Esophagus squamous epithelium (tissue), 5 donors: ENCODE measurements around the gene PCDHGA1. TPM values are rescaled to one million over a fixed set of nuclear protein-coding genes. Genes with fewer than 3 reads are reported as not detected.
A peak's percentile ranks its signal among the peaks of the same experiment; 100 is the strongest.
"Not testable (repeated sequence)": the region's sequence is repeated elsewhere in the genome, so short reads cannot be mapped to it uniquely, and the experiment has no call there.

Source experiments
- DNase-seq: peaks from one replicate; lab custom pipeline; 2025; lab: John Stamatoyannopoulos, UW
- H3K27ac ChIP-seq, 4 donors: fragments of 200-600 bp; sonication (generic); one replicate each; pipeline ENCODE4 v1.5.1; 2016 to 2019; ENCODE audit warnings: mild to moderate bottlenecking in 1 of 4
- H3K27me3 ChIP-seq, 4 donors: fragments of 200-600 bp; sonication (generic); 1 replicate in 3 of 4; 2 replicates in 1 of 4; pipeline versions ENCODE4 v1.5.1 to v1.6.0; 2017 to 2021; ENCODE audit warnings: antibody characterized with exemption in 1 of 4
- H3K36me3 ChIP-seq, 3 donors: fragments of 200-600 bp; sonication (generic); one replicate each; pipeline ENCODE4 v1.5.1; 2016 to 2019
- H3K4me1 ChIP-seq, 3 donors: fragments of 200-600 bp; sonication (generic); one replicate each; pipeline ENCODE4 v1.5.1; 2017 to 2019
- H3K4me3 ChIP-seq, 4 donors: fragments of 200-600 bp; sonication (generic); 1 replicate in 3 of 4; 2 replicates in 1 of 4; pipeline ENCODE4 v1.5.1; 2016 to 2019; ENCODE audit warnings: mild to moderate bottlenecking in 2 of 4, moderate library complexity in 1 of 4
- H3K9me3 ChIP-seq, 3 donors: fragments of 200-600 bp; sonication (generic); one replicate each; pipeline ENCODE4 v1.5.1; 2016 to 2019
- CTCF ChIP-seq, 6 experiments: fragments of 450-650 bp in 4 of 6; fragments of 200-600 bp in 2 of 6; sonication (generic) in 2 of 6; IDR thresholded peaks; one replicate each; pipeline ENCODE4 v1.5.1; 2016 to 2019; ENCODE audit warnings: antibody characterized with exemption in 6 of 6, mild to moderate bottlenecking in 4 of 6, moderate library complexity in 4 of 6
- POLR2A ChIP-seq, 4 donors: fragments of 450-650 bp; IDR thresholded peaks; one replicate each; pipeline ENCODE4 v1.6.1; 2017; ENCODE audit warnings: antibody characterized with exemption in 4 of 4, mild to moderate bottlenecking in 4 of 4, moderate library complexity in 3 of 4
- WGBS, 2 donors: methylation state at CpG; one replicate each; pipeline ENCODE4 v1.1.5; 2018; 5-methylcytosine and 5-hydroxymethylcytosine counted together
- intact Hi-C: fragments of 100-400 bp; cut with DNase I; formaldehyde crosslinking; loops from one replicate; pipeline ENCODE4 v1.15.0; 2022
- total RNA-seq, 4 donors: library from RNA; depleted of rRNA; stranded (reverse); fragments of >200 nt; gene quantifications; one replicate each; pipeline ENCODE4 v1.1.0, GENCODE V29; 2016
- donor health status: DM: yes; HTN: yes; CAD: no.

PCDHGA1 gene
- under 1 TPM; 0.19 to 0.66 (median 0.34) TPM for total RNA-seq

- Histone ChIP-seq H3K4me1 (no peaks in the 10 kb centered on the region), H3K4me3 (peak within 1 kb of the TSS in 1 of 4 donors; percentile 30), H3K36me3 (no peaks in the 10 kb centered on the region), H3K9me3 (peaks cover 0 to 84% (median 38%) of the 10 kb centered on the region in 3 donors), H3K27me3 (peaks cover 0 to 81% (median 0%) of the 10 kb centered on the region in 4 donors), H3K27ac (no peak within 1 kb of the TSS)
- TF ChIP-seq POLR2A (IDR thresholded peaks at IDR 0.05), result no peak
- TF ChIP-seq CTCF (IDR thresholded peaks at IDR 0.05), result peak in 1 of 6 experiments; percentile 30
- intact Hi-C loops, result no loop called here
- no peak for DNase-seq
- WGBS, 2 donors, result 24 to 33% methylated on average over 20 to 21 of the region's 21 CpGs
These were observed at the start of gene PCDHGA1 for GRCh38 chr5:141330299-141331080. Gene PCDHGA1, plus strand, starts transcription at chr5:141330514.

- peaks cover 0 to 100% (median 69%) of the 10 kb centered on the region in 3 donors for H3K9me3 ChIP-seq
- 86 to 96% methylated on average over 4 of the region's 4 CpGs for WGBS, 2 donors
- H3K27ac ChIP-seq, result no peak overlapping the region
- no peak overlapping the region for H3K4me3 ChIP-seq
- intact Hi-C loops, result no loop called here
- DNase-seq, result no peak
- TF ChIP-seq CTCF (IDR thresholded peaks at IDR 0.05), result no peak
- TF ChIP-seq POLR2A (IDR thresholded peaks at IDR 0.05), result no peak
- peaks cover 0 to 16% (median 0%) of the 10 kb centered on the region in 3 donors for H3K36me3 ChIP-seq
- no peaks in the 10 kb centered on the region for H3K27me3 ChIP-seq
- no peaks in the 10 kb centered on the region for H3K4me1 ChIP-seq
These were observed 31.9 kb upstream of the PCDHGA1 start for GRCh38 chr5:141298376-141298775.

- Histone ChIP-seq H3K9me3 (peaks cover 0 to 100% (median 85%) of the 10 kb centered on the region in 3 donors), H3K36me3 (peaks cover 0 to 7% (median 0%) of the 10 kb centered on the region in 3 donors), H3K4me1 (no peaks in the 10 kb centered on the region), H3K4me3 (peak within 1 kb of the TSS in 1 of 4 donors; percentile 10), H3K27ac (no peak within 1 kb of the TSS), H3K27me3 (no peaks in the 10 kb centered on the region)
- DNase-seq, result no peak
- TF ChIP-seq POLR2A (IDR thresholded peaks at IDR 0.05) (no peak), CTCF (IDR thresholded peaks at IDR 0.05) (no peak)
- intact Hi-C loops, result no loop called here
- WGBS, 2 donors, result 48 to 57% methylated on average over 5 to 11 of the region's 36 CpGs
These were observed 26.6 kb upstream of the PCDHGA1 start, which contains the start of gene SLC25A2 for GRCh38 chr5:141303756-141304155. Gene SLC25A2, minus strand, starts transcription at chr5:141304049. Its CDS starts 184 bp downstream, at chr5:141303865.

GRCh38 chr5:141306630-141307029 is 23.7 kb upstream of the PCDHGA1 start:
- 95 to 100% methylated on average over 1 of the region's 1 CpG for WGBS, 2 donors
- intact Hi-C loops, result no loop called here
- Histone ChIP-seq H3K27ac (no peak overlapping the region), H3K4me3 (no peak overlapping the region), H3K36me3 (peaks cover 0 to 10% (median 0%) of the 10 kb centered on the region in 3 donors), H3K9me3 (peaks cover 0 to 100% (median 76%) of the 10 kb centered on the region in 3 donors), H3K4me1 (no peaks in the 10 kb centered on the region), H3K27me3 (no peaks in the 10 kb centered on the region)
- no peak for TF ChIP-seq POLR2A (IDR thresholded peaks at IDR 0.05)
- no peak for TF ChIP-seq CTCF (IDR thresholded peaks at IDR 0.05)
- no peak for DNase-seq

GRCh38 chr5:141313711-141314110 is 16.6 kb upstream of the PCDHGA1 start:
- H3K27me3 ChIP-seq, result no peaks in the 10 kb centered on the region
- no peak overlapping the region for H3K4me3 ChIP-seq
- DNase-seq, result no peak
- peaks cover 0 to 59% (median under 1%) of the 10 kb centered on the region in 3 donors for H3K36me3 ChIP-seq
- H3K9me3 ChIP-seq, result peaks cover 10 to 100% (median 82%) of the 10 kb centered on the region in 3 donors
- intact Hi-C loops, result no loop called here
- H3K4me1 ChIP-seq, result no peaks in the 10 kb centered on the region
- no peak for TF ChIP-seq POLR2A (IDR thresholded peaks at IDR 0.05)
- no peak for TF ChIP-seq CTCF (IDR thresholded peaks at IDR 0.05)
- H3K27ac ChIP-seq, result no peak overlapping the region

- intact Hi-C loops, H3K27ac ChIP-seq, H3K4me3 ChIP-seq, H3K27me3 ChIP-seq, DNase-seq: not testable (repeated sequence)
- Histone ChIP-seq H3K36me3 (peaks cover 5 to 64% (median 10%) of the 10 kb centered on the region in 3 donors), H3K4me1 (peaks cover 0 to 13% (median 4%) of the 10 kb centered on the region in 3 donors), H3K9me3 (peaks cover 19 to 99% (median 86%) of the 10 kb centered on the region in 3 donors)
- 77 to 86% methylated on average over 4 of the region's 4 CpGs for WGBS, 2 donors
These were observed 13.4 kb upstream of the PCDHGA1 start for GRCh38 chr5:141316963-141317362.
